ENCODE data around the gene NALCN. TPM values are rescaled to one million over a fixed set of nuclear protein-coding genes. Genes with fewer than 3 reads are reported as not detected.
A peak's percentile ranks its signal among the peaks of the same experiment; 100 is the strongest.

NALCN gene
- total RNA-seq, 4 donors from 2014 or later, result 0.62 to 0.87 TPM; not detected in 2

DNA sequence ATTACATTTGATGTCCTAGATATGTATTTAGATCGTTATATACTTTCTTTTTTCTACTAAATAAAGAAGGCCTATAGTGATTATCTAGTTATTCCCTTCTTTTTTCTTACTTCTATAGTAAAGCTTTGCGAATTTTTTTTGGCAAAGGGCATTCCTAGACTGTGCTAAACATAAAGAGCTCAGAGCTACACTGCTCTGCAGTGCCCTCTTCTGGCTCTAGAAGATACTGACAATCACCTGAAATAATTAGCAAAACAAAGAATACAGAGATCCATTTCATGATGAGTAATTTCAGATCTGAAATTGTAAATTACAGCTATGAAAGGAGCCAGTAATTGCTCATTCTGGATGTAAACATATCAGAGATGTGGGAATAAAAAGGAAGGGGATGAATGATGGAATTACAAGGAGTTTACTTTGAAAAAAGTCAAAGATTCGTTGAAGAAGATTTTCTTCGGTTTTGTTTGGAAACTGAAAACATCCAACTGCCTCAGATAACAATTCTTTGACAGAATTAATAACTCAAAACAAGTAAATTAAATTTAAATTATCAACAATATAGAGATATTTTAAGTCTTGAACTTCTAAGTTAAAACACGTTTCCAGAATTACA lies 288.5 kb downstream of the NALCN start:
- DNase-seq (no peak), ATAC-seq (no peak)
- no peak overlapping the region for H3K27ac ChIP-seq
- H3K36me3 ChIP-seq, result no peaks in the 10 kb centered on the region
- TF ChIP-seq POLR2A (IDR thresholded peaks at IDR 0.05) (no peak), CTCF (IDR thresholded peaks at IDR 0.05 in 4 of 5, conservative IDR thresholded peaks at IDR 0.05 in 1 of 5) (peak in 3 of 5 experiments; percentile 32 to 53 (median 44))
- no peak overlapping the region for H3K4me3 ChIP-seq
- H3K4me1 ChIP-seq, result no peaks in the 10 kb centered on the region
- in situ Hi-C loops (cut with MboI; ENCODE audit: low sequenced_read_pairs in 4 of 4), result loop anchor here in 2 of 4 donors (25.0 kb wide), 1 partner anchor 634 kb away; no protein-coding TSS in a partner anchor
- H3K27me3 ChIP-seq, result no peaks in the 10 kb centered on the region
- no peaks in the 10 kb centered on the region for H3K9me3 ChIP-seq
- intact Hi-C loops (cut with DNase I; ENCODE audit: low total_unique reads), result no loop called here

DNA sequence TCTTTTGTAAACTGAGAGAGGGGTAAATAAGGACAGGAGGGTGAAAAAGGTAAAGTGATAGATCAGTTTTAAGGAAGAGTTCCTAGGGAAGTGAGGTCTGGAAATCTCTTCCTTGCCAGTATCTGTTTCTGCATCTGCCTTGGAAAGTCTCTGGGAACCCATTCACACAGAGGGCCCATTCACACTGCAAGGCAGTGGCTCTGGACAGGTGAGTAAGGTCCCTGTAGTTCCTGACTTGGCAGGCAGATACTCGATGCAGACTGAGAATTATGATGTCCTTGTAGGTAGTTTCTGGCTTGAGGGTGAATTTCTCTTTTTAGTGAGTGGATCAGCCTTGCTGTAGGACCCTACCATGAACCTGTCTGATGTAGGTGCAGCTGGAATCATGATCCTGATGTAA lies 293.3 kb downstream of the NALCN start:
- Histone ChIP-seq H3K27me3 (no peaks in the 10 kb centered on the region), H3K36me3 (no peaks in the 10 kb centered on the region), H3K9me3 (no peaks in the 10 kb centered on the region), H3K4me3 (no peak overlapping the region), H3K27ac (no peak overlapping the region), H3K4me1 (no peaks in the 10 kb centered on the region)
- DNase-seq (no peak), ATAC-seq (no peak)
- TF ChIP-seq CTCF (IDR thresholded peaks at IDR 0.05 in 4 of 5, conservative IDR thresholded peaks at IDR 0.05 in 1 of 5), result no peak
- in situ Hi-C loops (cut with MboI; ENCODE audit: low sequenced_read_pairs in 4 of 4), result loop anchor here in 1 of 4 donors (25.0 kb wide), 1 partner anchor 536 kb away; the partner anchor contains the start of gene GGACT
- intact Hi-C loops (cut with DNase I; ENCODE audit: low total_unique reads), result no loop called here

DNA sequence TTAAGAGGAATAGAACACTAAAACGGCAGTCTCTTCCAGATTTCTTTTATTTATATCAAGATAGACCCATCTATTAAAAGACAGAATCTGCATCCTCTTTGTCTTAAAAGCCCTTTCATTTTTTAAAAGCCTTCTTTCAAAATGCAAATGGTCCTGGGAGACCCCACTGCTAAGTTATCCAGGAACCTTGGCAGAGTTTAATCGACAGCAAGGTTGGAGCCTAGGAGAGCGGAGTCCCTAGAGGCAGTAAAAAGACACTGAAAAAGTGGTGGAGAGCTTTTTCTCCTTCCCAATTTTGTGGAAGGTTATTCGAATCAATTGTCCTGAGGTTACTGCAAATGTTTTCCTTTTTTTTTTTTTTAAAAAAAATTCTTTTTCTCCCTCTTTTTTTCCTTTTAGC lies 294.7 kb downstream of the NALCN start:
- H3K27ac ChIP-seq, result no peak overlapping the region
- H3K4me3 ChIP-seq, result no peak overlapping the region
- ATAC-seq (no peak), DNase-seq (no peak)
- no peak for TF ChIP-seq CTCF (IDR thresholded peaks at IDR 0.05 in 4 of 5, conservative IDR thresholded peaks at IDR 0.05 in 1 of 5)
- TF ChIP-seq POLR2A (IDR thresholded peaks at IDR 0.05), result no peak
- no peaks in the 10 kb centered on the region for H3K9me3 ChIP-seq
- no peaks in the 10 kb centered on the region for H3K4me1 ChIP-seq
- intact Hi-C loops (cut with DNase I; ENCODE audit: low total_unique reads), result no loop called here
- in situ Hi-C loops (cut with MboI; ENCODE audit: low sequenced_read_pairs in 4 of 4), result loop anchor here in 1 of 4 donors (25.0 kb wide), 1 partner anchor 534 kb away; the partner anchor contains the start of gene GGACT
- H3K27me3 ChIP-seq, result no peaks in the 10 kb centered on the region
- H3K36me3 ChIP-seq, result no peaks in the 10 kb centered on the region

DNA sequence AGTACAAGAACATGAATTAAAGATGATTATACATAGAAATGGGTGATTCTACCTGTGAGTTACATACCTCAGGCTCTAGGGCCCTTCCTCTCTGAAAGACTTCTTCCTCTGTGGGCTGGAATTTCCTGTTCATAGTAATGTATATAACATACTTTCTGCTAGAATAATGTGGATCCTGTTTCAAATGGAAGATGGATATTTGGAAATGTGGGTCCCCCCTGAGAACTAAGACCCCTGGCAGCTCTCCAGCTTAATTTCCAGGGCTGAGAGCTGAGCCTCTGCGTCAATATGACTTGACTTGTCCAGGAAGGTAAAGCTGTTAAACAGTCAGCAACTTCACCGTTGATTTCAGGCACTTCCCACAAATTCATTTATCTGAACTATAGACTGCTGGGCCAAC lies 296.3 kb downstream of the NALCN start:
- no peaks in the 10 kb centered on the region for H3K9me3 ChIP-seq
- no peaks in the 10 kb centered on the region for H3K4me1 ChIP-seq
- no peaks in the 10 kb centered on the region for H3K27me3 ChIP-seq
- no peak overlapping the region for H3K4me3 ChIP-seq
- no peaks in the 10 kb centered on the region for H3K36me3 ChIP-seq
- DNase-seq (no peak), ATAC-seq (no peak)
- in situ Hi-C loops (cut with MboI; ENCODE audit: low sequenced_read_pairs in 4 of 4), result loop anchor here in 1 of 4 donors (25.0 kb wide), 1 partner anchor 533 kb away; the partner anchor contains the start of gene GGACT
- TF ChIP-seq CTCF (IDR thresholded peaks at IDR 0.05 in 4 of 5, conservative IDR thresholded peaks at IDR 0.05 in 1 of 5) (no peak), POLR2A (IDR thresholded peaks at IDR 0.05) (no peak)
- intact Hi-C loops (cut with DNase I; ENCODE audit: low total_unique reads), result no loop called here
- H3K27ac ChIP-seq, result no peak overlapping the region

Data from gastrocnemius medialis (tissue), 4 donors.